Fibroblast of pulmonary artery (primary cell): ENCODE data around the gene ACBD6.

ENCODE experiments used
- DNase-seq: peaks from one replicate; pipeline ENCODE4 v3.0.0-alpha.2; 2010; ENCODE audit warnings: low read depth
- H3K4me3 ChIP-seq: replicated peaks from 2 replicates; pipeline ENCODE4 v1.5.1; 2011; ENCODE audit warnings: low read depth, mild to moderate bottlenecking, control low read depth, low read length, moderate library complexity
- CTCF ChIP-seq: IDR thresholded peaks from 2 replicates; pipeline ENCODE4 v1.5.1; 2011; ENCODE audit warnings: mild to moderate bottlenecking, control low read depth, low read length, inconsistent platforms; ENCODE audit errors: missing control alignments

Gene ACBD6

GRCh38 chr1:180258935-180259334, 243.4 kb downstream of the ACBD6 start:
- H3K4me3 ChIP-seq: no peak overlapping the region
- no peak for TF ChIP-seq CTCF
- DNase-seq: no peak

DNA sequence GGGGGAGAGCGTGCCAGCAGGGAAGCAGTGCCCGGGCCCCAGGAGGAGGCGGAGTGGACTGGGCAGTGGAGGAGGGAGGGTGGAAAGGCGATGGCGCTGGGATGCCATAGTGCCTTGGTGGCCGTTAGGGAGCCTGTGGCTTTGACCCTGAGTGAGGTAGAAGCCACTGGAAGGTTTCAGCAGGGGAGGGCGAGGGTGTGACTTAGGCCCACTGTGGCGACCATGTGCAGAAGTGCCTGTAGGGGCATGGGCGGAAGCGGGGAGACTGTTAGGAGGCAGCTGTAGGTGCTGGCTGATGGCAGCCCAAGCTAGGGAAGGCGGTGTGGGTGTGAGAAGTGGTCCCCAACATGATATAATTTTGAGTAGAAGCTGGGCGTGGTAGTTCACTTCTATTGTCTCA, 244.1 kb downstream of the ACBD6 start:
- DNase-seq: no peak
- no peak for TF ChIP-seq CTCF
- H3K4me3 ChIP-seq: no peak overlapping the region

DNA sequence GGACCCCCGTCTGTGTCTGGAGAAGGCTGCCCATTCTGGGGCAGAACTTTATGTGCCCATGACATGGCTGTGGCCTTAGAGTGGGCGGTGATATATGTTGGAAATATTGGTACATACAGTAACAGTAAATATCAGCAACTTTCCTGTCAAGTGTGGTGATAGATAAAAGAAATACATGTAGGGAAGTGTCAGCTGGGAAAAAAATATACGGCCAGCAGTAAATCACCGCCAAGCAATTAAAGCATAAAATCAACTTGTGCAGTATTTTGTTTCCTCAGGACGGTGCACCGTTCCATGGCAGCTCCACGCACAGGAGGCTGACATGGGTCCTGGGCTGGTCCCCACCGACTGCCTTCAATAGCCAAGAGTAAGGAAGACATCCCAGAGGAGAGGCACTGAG, 244.9 kb downstream of the ACBD6 start:
- no peak overlapping the region for H3K4me3 ChIP-seq
- no peak for TF ChIP-seq CTCF
- no peak for DNase-seq

- DNase-seq: no peak
- no peak overlapping the region for H3K4me3 ChIP-seq
- no peak for TF ChIP-seq CTCF
Measured at GRCh38 chr1:180257028-180257386, 245.4 kb downstream of the ACBD6 start.

DNA sequence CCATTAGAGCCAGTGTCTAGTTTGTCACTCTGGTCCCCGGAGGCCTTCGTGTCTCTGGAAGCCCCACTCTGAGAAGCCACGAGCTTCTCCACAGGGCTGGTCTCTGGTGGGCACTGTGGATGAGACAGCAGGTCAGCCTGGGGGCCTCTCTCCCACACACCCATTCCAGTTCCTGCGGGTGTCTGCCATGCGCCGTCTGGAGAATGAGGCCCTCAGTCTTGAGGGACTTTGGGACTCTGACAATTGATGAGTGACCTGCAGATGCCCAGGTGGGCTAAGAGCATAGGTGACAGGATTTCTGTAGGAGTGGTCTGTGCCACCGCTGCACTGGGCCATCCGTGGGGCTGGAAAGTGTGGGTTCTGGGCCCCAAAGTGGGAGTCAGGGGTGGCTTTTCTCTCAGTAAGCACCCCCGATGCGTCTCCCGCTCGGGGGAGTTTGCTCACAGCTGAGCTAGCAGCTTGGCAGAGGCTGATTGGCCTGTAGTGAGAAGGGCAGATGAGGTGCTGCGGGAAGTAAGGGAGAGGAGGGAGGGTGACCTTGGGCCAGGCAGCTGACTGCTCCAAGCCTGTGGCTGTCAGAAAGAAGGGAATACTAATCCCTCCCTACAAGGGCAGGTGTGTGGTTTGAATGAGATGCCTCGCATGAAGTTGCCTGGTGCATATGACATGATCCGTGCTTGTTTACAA, 245.9 kb downstream of the ACBD6 start:
- no peak overlapping the region for H3K4me3 ChIP-seq
- no peak for TF ChIP-seq CTCF
- no peak for DNase-seq

GRCh38 chr1:180255536-180256340, 246.6 kb downstream of the ACBD6 start:
- TF ChIP-seq CTCF: no peak
- no peak for DNase-seq
- H3K4me3 ChIP-seq: no peak overlapping the region

DNA sequence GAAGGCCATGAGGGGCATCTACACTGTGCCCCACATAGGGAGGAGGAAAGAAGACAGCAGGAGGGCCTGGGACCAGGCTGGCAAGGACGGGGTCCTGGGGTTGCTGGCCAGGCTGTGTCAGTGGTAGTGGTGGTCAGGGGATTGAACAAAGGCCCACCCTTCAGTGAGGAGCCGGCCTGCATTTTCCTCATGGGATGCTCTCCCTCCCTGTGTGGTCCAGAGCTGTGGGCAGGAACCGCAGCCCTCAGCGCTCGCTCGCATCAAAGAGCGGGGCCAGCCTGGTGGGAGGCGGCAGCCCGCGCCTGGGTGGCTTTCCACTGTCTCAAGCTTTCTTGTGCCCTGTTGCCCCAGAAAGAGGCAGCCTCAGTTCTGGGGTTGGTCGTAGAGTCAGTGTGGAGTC, 247.5 kb downstream of the ACBD6 start:
- H3K4me3 ChIP-seq: no peak overlapping the region
- TF ChIP-seq CTCF: no peak
- DNase-seq: no peak
